Breast epithelium (tissue), 4 donors: Measurements from ENCODE around the gene SWI5. TPM values are rescaled to one million over a fixed set of nuclear protein-coding genes. Genes with fewer than 3 reads are reported as not detected.

Experiments
- DNase-seq, 2 donors: peaks; one replicate each; pipeline ENCODE4 v3.0.0-alpha.2; 2019; ENCODE audit warnings: low spot score in 2 of 2
- H3K27ac ChIP-seq, 2 donors: fragments of 200-600 bp; sonication (generic) in 1 of 2; one replicate each; pipeline ENCODE4 v1.5.1; 2016 to 2019; ENCODE audit warnings: mild to moderate bottlenecking in 1 of 2
- H3K27me3 ChIP-seq, 2 donors: fragments of 200-600 bp; sonication (generic) in 1 of 2; one replicate each; pipeline versions ENCODE4 v1.5.1 to v1.6.0; 2017 to 2019; ENCODE audit warnings: control low read depth in 1 of 2, mild to moderate bottlenecking in 1 of 2
- H3K36me3 ChIP-seq: fragments of 200-600 bp; one replicate; pipeline ENCODE4 v1.5.1; 2019
- H3K4me1 ChIP-seq, 2 donors: fragments of 200-600 bp; sonication (generic); one replicate each; pipeline ENCODE4 v1.5.1; 2016 to 2019; ENCODE audit warnings: control low read depth in 1 of 2
- H3K4me3 ChIP-seq, 3 donors: fragments of 200-600 bp; sonication (generic); 1 replicate in 2 of 3; 2 replicates in 1 of 3; pipeline ENCODE4 v1.5.1; 2016 to 2019; ENCODE audit warnings: mild to moderate bottlenecking in 3 of 3, moderate library complexity in 2 of 3
- H3K9me3 ChIP-seq, 2 donors: fragments of 200-600 bp; sonication (generic) in 1 of 2; one replicate each; pipeline ENCODE4 v1.5.1; 2016 to 2019; ENCODE audit warnings: control low read depth in 1 of 2
- POLR2A ChIP-seq: fragments of 450-650 bp; IDR thresholded peaks from one replicate; pipeline ENCODE4 v1.6.1; 2016; ENCODE audit warnings: antibody characterized with exemption, mild to moderate bottlenecking, moderate library complexity
- POLR2AphosphoS5 ChIP-seq, 3 donors: sonication (generic); formaldehyde crosslinking; IDR thresholded peaks; one replicate each; pipeline ENCODE4 v1.6.1; 2017; ENCODE audit warnings: antibody characterized with exemption in 3 of 3
- intact Hi-C: fragments of 100-400 bp; cut with DNase I; formaldehyde crosslinking; loops from one replicate; pipeline ENCODE4 v1.15.1; 2023; ENCODE audit warnings: low total_unique reads
- total RNA-seq, 3 donors: library from RNA; depleted of rRNA; stranded (reverse); fragments of >200 nt; gene quantifications; one replicate each; pipeline ENCODE4 v1.1.0, GENCODE V29; 2016
- TF ChIP-seq, protein P1 (sequence below), 3 donors: fragments of 450-650 bp; IDR thresholded peaks; one replicate each; pipeline ENCODE4 v1.5.1; 2016 to 2017; ENCODE audit warnings: antibody characterized with exemption in 3 of 3, mild to moderate bottlenecking in 3 of 3, moderate library complexity in 3 of 3

SWI5 gene
- total RNA-seq, 3 donors from 2014 or later: 25.8 to 39.7 (median 31.4) TPM

DNA sequence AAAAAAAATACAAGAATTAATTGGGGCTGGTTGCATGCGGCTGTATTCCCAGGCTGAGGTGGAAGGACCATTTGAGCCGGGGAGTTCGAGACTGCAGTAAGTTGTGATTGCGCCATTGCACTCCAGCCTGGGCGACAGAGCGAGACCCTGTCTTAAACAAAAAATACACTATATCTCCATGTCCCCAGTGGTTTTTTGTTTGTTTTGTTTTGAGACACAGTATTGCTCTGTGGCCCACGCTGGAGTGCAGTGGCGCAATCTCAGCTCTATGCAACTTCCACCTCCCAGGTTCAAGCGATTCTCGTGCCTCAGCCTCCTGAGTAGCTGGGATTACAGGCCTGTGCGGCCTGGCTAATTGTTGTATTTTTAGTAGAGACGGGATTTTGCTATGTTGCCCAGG lies 47.7 kb downstream of the SWI5 start:
- no peaks in the 10 kb centered on the region for H3K27me3 ChIP-seq
- peak overlapping the region; percentile 78 to 95 (median 94) for H3K4me3 ChIP-seq
- H3K36me3 ChIP-seq: no peaks in the 10 kb centered on the region
- intact Hi-C loops: no loop called here
- DNase-seq: no peak
- no peaks in the 10 kb centered on the region for H3K9me3 ChIP-seq
- TF ChIP-seq POLR2AphosphoS5 (IDR thresholded peaks at IDR 0.05) (no peak), POLR2A (no peak)
- TF ChIP-seq, protein P1, sequence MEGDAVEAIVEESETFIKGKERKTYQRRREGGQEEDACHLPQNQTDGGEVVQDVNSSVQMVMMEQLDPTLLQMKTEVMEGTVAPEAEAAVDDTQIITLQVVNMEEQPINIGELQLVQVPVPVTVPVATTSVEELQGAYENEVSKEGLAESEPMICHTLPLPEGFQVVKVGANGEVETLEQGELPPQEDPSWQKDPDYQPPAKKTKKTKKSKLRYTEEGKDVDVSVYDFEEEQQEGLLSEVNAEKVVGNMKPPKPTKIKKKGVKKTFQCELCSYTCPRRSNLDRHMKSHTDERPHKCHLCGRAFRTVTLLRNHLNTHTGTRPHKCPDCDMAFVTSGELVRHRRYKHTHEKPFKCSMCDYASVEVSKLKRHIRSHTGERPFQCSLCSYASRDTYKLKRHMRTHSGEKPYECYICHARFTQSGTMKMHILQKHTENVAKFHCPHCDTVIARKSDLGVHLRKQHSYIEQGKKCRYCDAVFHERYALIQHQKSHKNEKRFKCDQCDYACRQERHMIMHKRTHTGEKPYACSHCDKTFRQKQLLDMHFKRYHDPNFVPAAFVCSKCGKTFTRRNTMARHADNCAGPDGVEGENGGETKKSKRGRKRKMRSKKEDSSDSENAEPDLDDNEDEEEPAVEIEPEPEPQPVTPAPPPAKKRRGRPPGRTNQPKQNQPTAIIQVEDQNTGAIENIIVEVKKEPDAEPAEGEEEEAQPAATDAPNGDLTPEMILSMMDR (IDR thresholded peaks at IDR 0.05): no peak
- H3K27ac ChIP-seq: no peak overlapping the region
- H3K4me1 ChIP-seq: peaks cover 3 to 20% of the 10 kb centered on the region in 2 donors

DNA sequence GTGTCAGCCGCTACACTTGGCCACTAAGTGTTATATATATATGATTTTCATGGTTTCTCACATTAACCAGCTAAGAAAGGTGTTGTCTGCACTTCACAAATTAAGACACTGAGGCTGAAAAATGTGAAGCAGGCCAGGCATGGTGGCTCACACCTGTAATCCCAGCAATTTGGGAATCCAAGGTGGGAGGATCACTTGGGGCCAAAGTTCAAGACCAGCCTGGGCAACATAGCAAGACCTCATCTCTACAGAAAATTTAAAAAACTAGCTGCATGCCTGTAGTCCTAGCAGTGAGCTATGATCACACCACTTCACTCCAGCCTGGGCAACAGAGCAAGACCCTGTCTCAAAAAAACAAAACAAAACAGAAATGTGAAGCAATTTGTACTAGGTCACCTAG lies 48.3 kb downstream of the SWI5 start:
- TF ChIP-seq POLR2A (no peak), POLR2AphosphoS5 (IDR thresholded peaks at IDR 0.05) (no peak)
- TF ChIP-seq, protein P1 (IDR thresholded peaks at IDR 0.05): no peak
- no peak overlapping the region for H3K27ac ChIP-seq
- no peaks in the 10 kb centered on the region for H3K9me3 ChIP-seq
- intact Hi-C loops: no loop called here
- no peaks in the 10 kb centered on the region for H3K36me3 ChIP-seq
- peaks cover 3 to 20% of the 10 kb centered on the region in 2 donors for H3K4me1 ChIP-seq
- H3K4me3 ChIP-seq: no peak overlapping the region
- H3K27me3 ChIP-seq: no peaks in the 10 kb centered on the region
- no peak for DNase-seq

DNA sequence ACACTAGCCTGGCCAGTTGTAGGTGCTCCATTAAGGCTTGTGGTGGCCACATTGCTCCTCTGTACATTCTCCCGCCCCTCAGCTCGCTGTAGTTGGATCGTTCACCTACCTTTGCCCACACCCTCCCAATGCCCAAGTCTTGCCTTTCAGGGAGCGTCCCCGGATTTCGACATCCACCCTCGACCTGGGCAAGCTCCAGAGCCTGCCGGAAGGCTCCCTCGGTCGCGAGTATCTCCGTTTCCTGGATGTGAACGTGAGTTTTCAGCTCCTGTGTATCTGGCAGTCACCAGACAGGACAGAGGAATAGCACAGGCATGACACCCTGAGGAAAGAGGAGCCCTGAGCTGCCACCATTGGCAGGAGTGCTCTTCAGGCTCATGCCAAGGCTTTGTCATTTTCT lies 49.6 kb downstream of the SWI5 start:
- no peak for TF ChIP-seq POLR2A
- TF ChIP-seq, protein P1 (IDR thresholded peaks at IDR 0.05): no peak
- no peak for TF ChIP-seq POLR2AphosphoS5 (IDR thresholded peaks at IDR 0.05)
- no peak for DNase-seq
- H3K27ac ChIP-seq: no peak overlapping the region
- intact Hi-C loops: no loop called here
- no peaks in the 10 kb centered on the region for H3K27me3 ChIP-seq
- peaks cover 3 to 20% of the 10 kb centered on the region in 2 donors for H3K4me1 ChIP-seq
- no peaks in the 10 kb centered on the region for H3K36me3 ChIP-seq
- H3K9me3 ChIP-seq: no peaks in the 10 kb centered on the region
- no peak overlapping the region for H3K4me3 ChIP-seq

DNA sequence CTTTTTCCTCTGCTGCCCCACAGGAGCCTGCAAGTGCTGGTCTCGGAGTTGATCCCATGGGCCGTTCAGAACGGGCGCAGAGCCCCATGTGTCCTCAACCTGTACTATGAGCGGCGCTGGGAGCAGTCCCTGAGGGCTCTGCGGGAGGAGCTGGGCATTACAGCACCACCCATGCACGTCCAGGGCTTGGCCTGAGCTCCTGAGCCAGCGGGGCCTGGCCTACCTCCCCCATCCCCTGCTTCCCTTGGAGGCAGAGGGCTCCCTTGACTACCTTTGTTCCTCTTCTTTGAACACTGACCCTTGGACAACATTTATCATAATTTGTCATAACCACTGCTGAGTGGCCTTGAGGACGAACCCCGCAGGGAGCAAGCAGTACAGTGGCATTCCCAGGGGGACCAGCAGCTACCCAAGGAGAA lies 57.4 kb downstream of the SWI5 start:
- Histone ChIP-seq H3K4me3 (no peak overlapping the region), H3K27ac (no peak overlapping the region), H3K9me3 (no peaks in the 10 kb centered on the region), H3K4me1 (no peaks in the 10 kb centered on the region), H3K27me3 (no peaks in the 10 kb centered on the region), H3K36me3 (no peaks in the 10 kb centered on the region)
- TF ChIP-seq POLR2AphosphoS5 (IDR thresholded peaks at IDR 0.05) (no peak), POLR2A (no peak)
- TF ChIP-seq, protein P1 (IDR thresholded peaks at IDR 0.05): no peak
- DNase-seq: no peak
- intact Hi-C loops: no loop called here

DNA sequence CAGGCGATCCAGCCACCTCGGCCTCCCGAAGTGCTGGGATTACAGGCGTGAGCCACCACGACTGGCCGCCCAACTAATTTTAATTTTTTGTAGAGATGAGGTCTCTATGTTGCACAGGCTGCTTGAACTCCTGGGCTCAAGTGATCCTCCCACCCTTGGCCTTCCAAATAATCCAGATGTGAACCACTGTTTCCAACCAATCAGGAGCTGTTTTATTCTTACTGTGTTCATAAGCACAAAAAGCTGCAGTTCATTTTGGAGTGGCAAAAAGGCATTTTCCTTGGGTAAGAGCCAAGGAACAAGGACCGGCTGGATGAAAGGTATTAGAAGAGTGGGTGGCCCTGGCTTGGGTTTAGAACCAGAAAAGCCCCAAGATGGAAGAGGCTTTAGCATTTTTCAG lies 59.1 kb downstream of the SWI5 start:
- H3K9me3 ChIP-seq: no peaks in the 10 kb centered on the region
- no peaks in the 10 kb centered on the region for H3K4me1 ChIP-seq
- H3K36me3 ChIP-seq: no peaks in the 10 kb centered on the region
- no peak for DNase-seq
- no peak overlapping the region for H3K27ac ChIP-seq
- H3K27me3 ChIP-seq: no peaks in the 10 kb centered on the region
- no peak overlapping the region for H3K4me3 ChIP-seq
- intact Hi-C loops: no loop called here
- no peak for TF ChIP-seq POLR2A
- TF ChIP-seq POLR2AphosphoS5 (IDR thresholded peaks at IDR 0.05): no peak
- TF ChIP-seq, protein P1 (IDR thresholded peaks at IDR 0.05): no peak
